ENCODE measurements around the gene ARMCX1.
"Not testable (repeated sequence)": the region's sequence is repeated elsewhere in the genome, so short reads cannot be mapped to it uniquely, and the experiment has no call there.

ARMCX1 gene

GRCh38 chrX:101550362-101550750 lies at the start of gene ARMCX1:
ARMCX1 (plus strand) TSS chrX:101550547; CDS start chrX:101552931, 2,384 bp downstream.
- no peak for TF ChIP-seq CTCF (IDR thresholded peaks at IDR 0.05; ENCODE audit: insufficient read depth, missing control alignments)
- DNase-seq (ENCODE audit: insufficient read length, low spot score) (peak; percentile 25), FAIRE-seq (no peak)

GRCh38 chrX:101502929-101503328 lies 47.4 kb upstream of the ARMCX1 start:
- not testable (repeated sequence) for DNase-seq (ENCODE audit: insufficient read length, low spot score); FAIRE-seq

- no peak for TF ChIP-seq CTCF (IDR thresholded peaks at IDR 0.05; ENCODE audit: insufficient read depth, missing control alignments)
- FAIRE-seq (no peak), DNase-seq (ENCODE audit: insufficient read length, low spot score) (no peak)
Measured at GRCh38 chrX:101507372-101507771, 43.0 kb upstream of the ARMCX1 start.

- no peak for DNase-seq (ENCODE audit: insufficient read length, low spot score)
- TF ChIP-seq CTCF (IDR thresholded peaks at IDR 0.05; ENCODE audit: insufficient read depth, missing control alignments) = no peak
- no peak for FAIRE-seq
Measured at GRCh38 chrX:101507986-101508385, 42.4 kb upstream of the ARMCX1 start.

GRCh38 chrX:101530944-101531343 lies 19.4 kb upstream of the ARMCX1 start:
- DNase-seq (ENCODE audit: insufficient read length, low spot score) = no peak
- no peak for TF ChIP-seq CTCF (IDR thresholded peaks at IDR 0.05; ENCODE audit: insufficient read depth, missing control alignments)
- FAIRE-seq = no peak

GRCh38 chrX:101539116-101539515 lies 11.2 kb upstream of the ARMCX1 start:
- DNase-seq (ENCODE audit: insufficient read length, low spot score) (no peak), FAIRE-seq (no peak)
- TF ChIP-seq CTCF (IDR thresholded peaks at IDR 0.05; ENCODE audit: insufficient read depth, missing control alignments) = no peak

GRCh38 chrX:101550751-101551379 lies 518 bp downstream of the ARMCX1 start:
- TF ChIP-seq CTCF (IDR thresholded peaks at IDR 0.05; ENCODE audit: insufficient read depth, missing control alignments) = no peak
- peak; percentile 26 for DNase-seq (ENCODE audit: insufficient read length, low spot score)
- no peak for FAIRE-seq

GRCh38 chrX:101551380-101551767 lies 1.0 kb downstream of the ARMCX1 start:
- no peak for TF ChIP-seq CTCF (IDR thresholded peaks at IDR 0.05; ENCODE audit: insufficient read depth, missing control alignments)
- FAIRE-seq (no peak), DNase-seq (ENCODE audit: insufficient read length, low spot score) (no peak)

Data from D721Med (cell line).